K562 (cell line): ENCODE measurements around the gene SDC3. TPM values are rescaled to one million over a fixed set of nuclear protein-coding genes. Genes with fewer than 3 reads are reported as not detected.

Experiments used
- ATF3 ChIP-seq, 2 experiments: fragments of 450-650 bp in 1 of 2; sonication (generic) in 1 of 2; formaldehyde crosslinking in 1 of 2; IDR thresholded peaks in 1 of 2; conservative IDR thresholded peaks in 1 of 2; 2 replicates each; pipeline versions ENCODE4 v1.6.1 to v1.8.1; 2016 to 2023; ENCODE audit warnings: mild to moderate bottlenecking in 2 of 2, moderate library complexity in 2 of 2, inconsistent platforms in 1 of 2, missing genetic modification reagents in 1 of 2
- E2F3 ChIP-seq: fragments of 250-450 bp; sonication (Bioruptor Pico); IDR thresholded peaks from 2 replicates; pipeline ENCODE4 v1.4.0; 2020; ENCODE audit warnings: mild to moderate bottlenecking
- ETV5 ChIP-seq: sonication (generic); formaldehyde crosslinking; IDR thresholded peaks from 2 replicates; pipeline ENCODE4 v1.4.0; 2020; ENCODE audit warnings: low read depth, mild to moderate bottlenecking, missing genetic modification reagents
- GTF2A2 ChIP-seq: IDR thresholded peaks from 2 replicates; pipeline ENCODE4 v1.6.1; 2016; ENCODE audit warnings: mild to moderate bottlenecking, missing genetic modification characterization, missing compliant biosample characterization
- HOMEZ ChIP-seq: fragments of 250-450 bp; sonication (Bioruptor Pico); IDR thresholded peaks from 2 replicates; pipeline ENCODE4 v1.4.0; 2020; ENCODE audit warnings: mild to moderate bottlenecking, moderate library complexity
- NRF1 ChIP-seq, 2 experiments: fragments of 450-650 bp; IDR thresholded peaks in 1 of 2; conservative IDR thresholded peaks in 1 of 2; 2 replicates each; pipeline ENCODE4 v1.6.1; 2014; ENCODE audit warnings: mild to moderate bottlenecking in 2 of 2
- ZNF318 ChIP-seq, 2 experiments: fragments of 450-650 bp; IDR thresholded peaks; 2 replicates each; pipeline ENCODE4 v1.6.1; 2016; ENCODE audit warnings: mild to moderate bottlenecking in 2 of 2, borderline replicate concordance in 1 of 2, low read depth in 1 of 2, moderate library complexity in 1 of 2
- ZNF561 ChIP-seq: fragments of 450-650 bp; formaldehyde crosslinking; conservative IDR thresholded peaks from 2 replicates; pipeline ENCODE4 v1.4.0; 2020; ENCODE audit warnings: mild to moderate bottlenecking, moderate library complexity
- polyA plus RNA-seq, 8 experiments: library from polyadenylated mRNA; depleted of rRNA in 4 of 8; stranded (reverse) in 5 of 8; unstranded in 3 of 8; fragments of >200 nt; fragmentation: Nextera tagmentation in 2 of 8; fragmentation: Illumina TruSeq in 1 of 8; extraction: Ambion mirVana in 2 of 8; extraction: Trizol in 1 of 8; gene quantifications; 2 replicates each; pipeline versions ENCODE4 v1.2.1 to v1.2.3, GENCODE V29; 2011 to 2014; ENCODE audit warnings: inconsistent platforms in 1 of 8, missing spikeins in 1 of 8
- total RNA-seq, 7 experiments: library from RNA; depleted of rRNA in 6 of 7; stranded (reverse); fragments of >200 nt in 6 of 7; fragmentation: Illumina TruSeq in 2 of 7; extraction: Trizol in 2 of 7; gene quantifications; 2 replicates each; pipeline versions ENCODE4 v1.2.1 to v1.2.3, GENCODE V29; 2011 to 2021; ENCODE audit warnings: low replicate concordance in 1 of 7
- TF ChIP-seq, protein P1 (sequence below), 2 experiments: fragments of 450-650 bp in 1 of 2; IDR thresholded peaks; 2 replicates each; pipeline ENCODE4 v1.6.1; 2011 to 2017; ENCODE audit warnings: low read depth in 2 of 2, antibody characterized with exemption in 1 of 2, borderline replicate concordance in 1 of 2, low read length in 1 of 2, mild to moderate bottlenecking in 1 of 2, mixed read lengths in 1 of 2; ENCODE audit not compliant: control insufficient read depth in 1 of 2

SDC3 gene
- total and polyA plus RNA-seq, 9 of the 15 experiments (the other 6 are each of a cell fraction or from before 2014, with no cell fraction given): 0.38 to 44.1 (median 12.1) TPM

GRCh38 chr1:30872033-30872947 is 36.3 kb downstream of the SDC3 start (continued):
- peak in 1 of 2 experiments; percentile 93; a peak in 2 of 4 replicates for TF ChIP-seq ZNF318 (IDR thresholded peaks at IDR 0.05; ENCODE audit: borderline replicate concordance in 1 of 2, low read depth in 1 of 2)
- peak; percentile 53 to 57 for TF ChIP-seq NRF1 (conservative IDR thresholded peaks at IDR 0.05 in 1 of 2, IDR thresholded peaks at IDR 0.05 in 1 of 2)
- peak; percentile 82 for TF ChIP-seq E2F3
- TF ChIP-seq, protein P1, sequence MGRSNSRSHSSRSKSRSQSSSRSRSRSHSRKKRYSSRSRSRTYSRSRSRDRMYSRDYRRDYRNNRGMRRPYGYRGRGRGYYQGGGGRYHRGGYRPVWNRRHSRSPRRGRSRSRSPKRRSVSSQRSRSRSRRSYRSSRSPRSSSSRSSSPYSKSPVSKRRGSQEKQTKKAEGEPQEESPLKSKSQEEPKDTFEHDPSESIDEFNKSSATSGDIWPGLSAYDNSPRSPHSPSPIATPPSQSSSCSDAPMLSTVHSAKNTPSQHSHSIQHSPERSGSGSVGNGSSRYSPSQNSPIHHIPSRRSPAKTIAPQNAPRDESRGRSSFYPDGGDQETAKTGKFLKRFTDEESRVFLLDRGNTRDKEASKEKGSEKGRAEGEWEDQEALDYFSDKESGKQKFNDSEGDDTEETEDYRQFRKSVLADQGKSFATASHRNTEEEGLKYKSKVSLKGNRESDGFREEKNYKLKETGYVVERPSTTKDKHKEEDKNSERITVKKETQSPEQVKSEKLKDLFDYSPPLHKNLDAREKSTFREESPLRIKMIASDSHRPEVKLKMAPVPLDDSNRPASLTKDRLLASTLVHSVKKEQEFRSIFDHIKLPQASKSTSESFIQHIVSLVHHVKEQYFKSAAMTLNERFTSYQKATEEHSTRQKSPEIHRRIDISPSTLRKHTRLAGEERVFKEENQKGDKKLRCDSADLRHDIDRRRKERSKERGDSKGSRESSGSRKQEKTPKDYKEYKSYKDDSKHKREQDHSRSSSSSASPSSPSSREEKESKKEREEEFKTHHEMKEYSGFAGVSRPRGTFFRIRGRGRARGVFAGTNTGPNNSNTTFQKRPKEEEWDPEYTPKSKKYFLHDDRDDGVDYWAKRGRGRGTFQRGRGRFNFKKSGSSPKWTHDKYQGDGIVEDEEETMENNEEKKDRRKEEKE (IDR thresholded peaks at IDR 0.05; ENCODE audit: borderline replicate concordance in 1 of 2, control insufficient read depth in 1 of 2, low read depth in 2 of 2, low read length in 1 of 2): no peak
- peak; percentile 82; the same call in 1 of the 2 replicates for TF ChIP-seq ETV5 (CRISPR knock-in tag)
- peak; percentile 71; the same call in 1 of the 2 replicates for TF ChIP-seq HOMEZ
- peak; percentile 82; the same call in 1 of the 2 replicates for TF ChIP-seq GTF2A2 (tag)
- peak; percentile 93 for TF ChIP-seq ATF3 (IDR thresholded peaks at IDR 0.05)
- TF ChIP-seq ATF3 (CRISPR knock-in tag; conservative IDR thresholded peaks at IDR 0.05): no peak
- peak; percentile 83 for TF ChIP-seq ZNF561 (CRISPR knock-in tag)
